Activated CD8-positive, alpha-beta T cell treated with anti-CD3 and anti-CD28 coated beads for 36 hours (primary cell): ENCODE measurements around the gene EPM2AIP1. TPM values are rescaled to one million over a fixed set of nuclear protein-coding genes. Genes with fewer than 3 reads are reported as not detected.
A peak's percentile ranks its signal among the peaks of the same experiment; 100 is the strongest.
"Not testable (repeated sequence)": the region's sequence is repeated elsewhere in the genome, so short reads cannot be mapped to it uniquely, and the experiment has no call there.

Experiments used
- ATAC-seq: fragments of 200-7000 bp; cut with Tn5 transposase; one replicate; pipeline ENCODE4 v1.10.0; 2021; ENCODE audit warnings: mild to moderate bottlenecking, moderate library complexity
- CTCF ChIA-PET: fragments of 350-600 bp; sonication (Branson Sonifier 250); formaldehyde crosslinking; loops from one replicate; lab custom pipeline; 2021; ENCODE audit warnings: antibody characterized with exemption; lab: Charles Lee
- POLR2A ChIA-PET: fragments of 350-600 bp; sonication (Branson Sonifier 250); formaldehyde crosslinking; loops from one replicate; lab custom pipeline; 2021; ENCODE audit warnings: antibody characterized with exemption; lab: Charles Lee
- DNase-seq: peaks from one replicate; pipeline ENCODE4 v3.0.0-alpha.2; 2020
- H3K27ac Mint-ChIP-seq: one replicate; pipeline ENCODE4 v1.8.0; 2021; ENCODE audit warnings: mild to moderate bottlenecking, mixed read lengths
- H3K27me3 Mint-ChIP-seq: one replicate; pipeline ENCODE4 v1.8.0; 2021; ENCODE audit warnings: mixed read lengths
- H3K36me3 Mint-ChIP-seq: one replicate; pipeline ENCODE4 v1.8.0; 2021; ENCODE audit warnings: low read depth, mixed read lengths
- H3K4me1 Mint-ChIP-seq: one replicate; pipeline ENCODE4 v1.8.0; 2021; ENCODE audit warnings: low read depth, mixed read lengths
- H3K4me3 Mint-ChIP-seq: one replicate; pipeline ENCODE4 v1.8.0; 2021; ENCODE audit warnings: mild to moderate bottlenecking, moderate library complexity, mixed read lengths
- H3K9me3 Mint-ChIP-seq: one replicate; pipeline ENCODE4 v1.8.0; 2021; ENCODE audit warnings: mixed read lengths
- intact Hi-C: fragments of 100-400 bp; cut with micrococcal nuclease; formaldehyde crosslinking; loops from one replicate; pipeline ENCODE4 v1.10.0; 2022
- total RNA-seq, 2 experiments: library from RNA; stranded (reverse); gene quantifications; one replicate each; pipeline ENCODE4 v1.2.3, GENCODE V29; 2021
- TF ChIP-seq, protein P1 (sequence below): fragments of 200-600 bp; IDR thresholded peaks from one replicate; pipeline ENCODE4 v1.8.0; 2022; ENCODE audit warnings: antibody characterized with exemption, mild to moderate bottlenecking

The EPM2AIP1 gene
- total RNA-seq, 2 experiments from 2014 or later: 11.8 to 12.3 TPM

DNA sequence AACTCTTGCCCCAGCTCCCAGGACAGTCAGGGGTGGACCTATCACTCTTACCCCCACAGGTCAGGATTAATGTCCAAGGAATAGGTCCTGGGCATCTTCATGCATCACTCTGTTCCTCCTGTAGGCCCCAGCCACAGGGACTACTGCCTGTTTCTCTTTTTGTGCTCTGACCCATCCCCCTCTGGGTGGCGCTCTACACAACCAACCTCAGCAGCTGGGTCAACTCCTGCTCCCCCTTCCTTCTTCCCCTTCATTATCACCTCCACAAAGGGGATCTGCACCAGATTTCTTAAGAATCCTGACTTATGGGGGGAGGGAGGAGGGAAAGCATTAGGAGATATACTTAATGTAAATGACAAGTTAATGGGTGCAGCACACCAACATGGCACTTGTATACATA lies 35.9 kb downstream of the EPM2AIP1 start:
- no peak for DNase-seq
- H3K4me1 Mint-ChIP-seq: peaks cover 21% of the 10 kb centered on the region
- POLR2A ChIA-PET: interaction anchor here (0.6 to 1.2 kb wide), 3 partner anchors 25 to 58 kb away, joined by 3 to 7 read pairs (median 7); no protein-coding TSS in a partner anchor
- ATAC-seq: no peak
- TF ChIP-seq, protein P1, sequence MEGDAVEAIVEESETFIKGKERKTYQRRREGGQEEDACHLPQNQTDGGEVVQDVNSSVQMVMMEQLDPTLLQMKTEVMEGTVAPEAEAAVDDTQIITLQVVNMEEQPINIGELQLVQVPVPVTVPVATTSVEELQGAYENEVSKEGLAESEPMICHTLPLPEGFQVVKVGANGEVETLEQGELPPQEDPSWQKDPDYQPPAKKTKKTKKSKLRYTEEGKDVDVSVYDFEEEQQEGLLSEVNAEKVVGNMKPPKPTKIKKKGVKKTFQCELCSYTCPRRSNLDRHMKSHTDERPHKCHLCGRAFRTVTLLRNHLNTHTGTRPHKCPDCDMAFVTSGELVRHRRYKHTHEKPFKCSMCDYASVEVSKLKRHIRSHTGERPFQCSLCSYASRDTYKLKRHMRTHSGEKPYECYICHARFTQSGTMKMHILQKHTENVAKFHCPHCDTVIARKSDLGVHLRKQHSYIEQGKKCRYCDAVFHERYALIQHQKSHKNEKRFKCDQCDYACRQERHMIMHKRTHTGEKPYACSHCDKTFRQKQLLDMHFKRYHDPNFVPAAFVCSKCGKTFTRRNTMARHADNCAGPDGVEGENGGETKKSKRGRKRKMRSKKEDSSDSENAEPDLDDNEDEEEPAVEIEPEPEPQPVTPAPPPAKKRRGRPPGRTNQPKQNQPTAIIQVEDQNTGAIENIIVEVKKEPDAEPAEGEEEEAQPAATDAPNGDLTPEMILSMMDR: no peak
- intact Hi-C loops: loop anchor here (5.0 to 10.0 kb wide), 2 partner anchors 50 to 162 kb away; no protein-coding TSS in a partner anchor
- H3K27me3 Mint-ChIP-seq: no peaks in the 10 kb centered on the region
- H3K27ac Mint-ChIP-seq: no peak overlapping the region
- no peaks in the 10 kb centered on the region for H3K36me3 Mint-ChIP-seq
- no peaks in the 10 kb centered on the region for H3K9me3 Mint-ChIP-seq
- H3K4me3 Mint-ChIP-seq: no peak overlapping the region
- CTCF ChIA-PET: interaction anchor here (0.6 to 5.7 kb wide), 14 partner anchors 9 to 364 kb away, joined by 3 to 52 read pairs (median 10); partner anchors contain the start of gene TRANK1

GRCh38 chr3:36956155-36956554 lies 36.8 kb downstream of the EPM2AIP1 start:
- POLR2A ChIA-PET: interaction anchor here (0.6 kb wide), 1 partner anchor 18 kb away, joined by 3 read pairs; no protein-coding TSS in a partner anchor
- ATAC-seq (no peak), DNase-seq (no peak)
- Mint-ChIP-seq H3K9me3 (no peaks in the 10 kb centered on the region), H3K4me1 (peaks cover 21% of the 10 kb centered on the region), H3K4me3 (no peak overlapping the region), H3K27ac (no peak overlapping the region), H3K27me3 (no peaks in the 10 kb centered on the region), H3K36me3 (no peaks in the 10 kb centered on the region)
- TF ChIP-seq, protein P1: no peak
- CTCF ChIA-PET: interaction anchor here (1.1 to 5.7 kb wide), 6 partner anchors 8 to 222 kb away, joined by 3 to 52 read pairs (median 12); partner anchors contain the start of gene TRANK1
- intact Hi-C loops: loop anchor here (5.0 to 10.0 kb wide), 2 partner anchors 49 to 161 kb away; no protein-coding TSS in a partner anchor

DNA sequence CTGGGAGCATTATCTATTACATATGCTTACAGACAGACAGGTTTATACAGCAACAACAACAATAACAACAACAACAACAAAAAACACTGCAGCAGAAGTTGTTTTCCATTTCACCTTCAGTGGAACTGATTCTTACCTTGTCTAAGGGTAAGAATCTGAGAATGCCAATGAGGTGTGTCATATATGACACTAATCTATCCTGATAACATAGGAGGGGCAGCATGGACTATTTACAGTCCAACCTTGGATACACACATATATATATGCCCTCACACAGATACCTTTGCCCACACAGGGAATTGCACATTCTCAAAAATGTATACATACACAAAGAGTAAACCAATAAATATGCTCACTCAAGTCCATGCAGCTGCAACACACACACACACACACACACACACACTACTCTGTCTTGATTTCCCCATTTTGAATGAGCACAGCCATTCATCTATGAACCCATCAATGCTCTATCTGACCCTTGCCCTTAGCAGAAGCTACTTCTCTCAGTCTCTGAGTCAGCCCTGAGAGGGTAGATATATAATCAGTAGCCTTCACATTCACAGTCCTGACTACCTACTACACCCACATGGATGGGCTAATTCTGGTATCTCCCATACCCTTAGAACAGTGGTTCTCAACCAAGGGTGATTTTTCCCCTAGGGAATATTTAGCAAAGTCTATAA lies 38.3 kb downstream of the EPM2AIP1 start:
- Mint-ChIP-seq H3K27me3 (no peaks in the 10 kb centered on the region), H3K9me3 (no peaks in the 10 kb centered on the region), H3K4me1 (peaks cover 21% of the 10 kb centered on the region), H3K36me3 (no peaks in the 10 kb centered on the region), H3K4me3 (no peak overlapping the region), H3K27ac (no peak overlapping the region)
- TF ChIP-seq, protein P1: no peak
- DNase-seq (no peak), ATAC-seq (no peak)
- POLR2A ChIA-PET: no interaction called here
- CTCF ChIA-PET: interaction anchor here (5.7 kb wide), 1 partner anchor 88 kb away, joined by 52 read pairs; no protein-coding TSS in a partner anchor
- intact Hi-C loops: loop anchor here (5.0 to 10.0 kb wide), 2 partner anchors 47 to 160 kb away; no protein-coding TSS in a partner anchor

DNA sequence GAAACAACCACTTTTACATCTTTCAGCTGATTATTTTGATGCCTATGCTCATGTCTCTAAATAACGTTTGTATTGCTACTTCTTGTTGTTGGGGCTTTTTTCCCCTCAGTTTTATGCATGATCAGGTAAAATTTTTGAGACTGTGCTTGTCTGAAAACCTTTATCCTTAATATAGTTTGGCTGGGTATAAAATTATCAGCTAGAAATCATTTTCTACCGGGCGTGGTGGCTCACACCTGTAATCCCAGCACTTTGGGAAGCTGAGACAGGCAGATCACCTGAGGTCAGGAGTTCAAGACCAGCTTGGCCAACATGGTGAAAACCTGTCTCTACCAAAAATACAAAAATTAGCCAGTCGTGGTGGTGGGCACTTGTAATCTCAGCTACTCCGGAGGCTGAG lies 45.1 kb downstream of the EPM2AIP1 start:
- Mint-ChIP-seq H3K9me3 (peaks cover 20% of the 10 kb centered on the region), H3K4me1 (peaks cover 23% of the 10 kb centered on the region), H3K36me3 (peaks cover 18% of the 10 kb centered on the region)
- DNase-seq, H3K27ac Mint-ChIP-seq, H3K27me3 Mint-ChIP-seq, ATAC-seq, H3K4me3 Mint-ChIP-seq, intact Hi-C loops: not testable (repeated sequence)
- ChIA-PET POLR2A (interaction anchor here (0.6 to 1.3 kb wide), 3 partner anchors 16 to 157 kb away, joined by 3 read pairs; no protein-coding TSS in a partner anchor), CTCF (interaction anchor here (1.7 to 3.7 kb wide), 2 partner anchors 9 to 11 kb away, joined by 8 to 29 read pairs; no protein-coding TSS in a partner anchor)

DNA sequence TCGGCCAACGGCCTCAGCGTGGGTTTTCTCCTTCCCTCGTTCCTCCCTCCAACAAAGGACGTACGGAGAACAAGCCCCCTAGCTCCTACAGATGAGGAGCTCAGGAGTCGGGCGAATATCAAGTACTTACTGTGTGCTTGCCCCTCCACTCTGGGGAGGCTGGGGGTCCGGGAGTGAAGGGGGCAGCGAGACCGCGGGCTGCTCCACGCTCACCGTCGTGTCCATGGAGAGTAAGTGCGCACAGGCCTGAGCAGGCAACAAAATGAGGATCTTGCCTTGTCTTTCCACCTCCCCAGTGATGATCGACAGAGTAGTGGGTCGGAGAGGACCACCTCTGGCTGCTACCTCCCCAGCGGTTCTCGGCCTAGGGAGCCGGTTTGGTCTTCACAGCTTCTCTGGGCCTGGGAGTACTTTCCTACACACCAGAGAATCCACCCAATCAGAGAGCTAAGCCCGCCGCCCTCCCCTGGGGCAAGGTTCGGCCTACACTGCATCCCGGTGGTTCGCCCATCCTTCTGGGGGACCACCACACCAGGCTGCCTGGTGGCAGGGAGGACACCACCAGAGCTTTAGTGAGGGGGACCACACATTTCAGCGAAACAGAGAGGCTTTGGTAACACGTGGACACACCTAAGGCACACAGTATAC lies 47.5 kb downstream of the EPM2AIP1 start:
- ATAC-seq (no peak), DNase-seq (no peak)
- H3K36me3 Mint-ChIP-seq: peaks cover 18% of the 10 kb centered on the region
- H3K27me3 Mint-ChIP-seq: no peaks in the 10 kb centered on the region
- TF ChIP-seq, protein P1: no peak
- peaks cover 30% of the 10 kb centered on the region for H3K4me1 Mint-ChIP-seq
- H3K27ac Mint-ChIP-seq: peak overlapping the region; percentile 75
- peaks cover 20% of the 10 kb centered on the region for H3K9me3 Mint-ChIP-seq
- peak overlapping the region; percentile 68 for H3K4me3 Mint-ChIP-seq
- intact Hi-C loops: no loop called here
- POLR2A ChIA-PET: interaction anchor here (1.4 to 3.2 kb wide), 5 partner anchors 10 to 47 kb away, joined by 3 to 20 read pairs (median 7); partner anchors contain the start of genes EPM2AIP1 and MLH1
- CTCF ChIA-PET: interaction anchor here (0.5 to 2.2 kb wide), 6 partner anchors 11 to 77 kb away, joined by 3 to 13 read pairs (median 3); no protein-coding TSS in a partner anchor
